Mucosa of descending colon (tissue), 3 donors: ENCODE results near the gene MYO18B. TPM values are rescaled to one million over a fixed set of nuclear protein-coding genes. Genes with fewer than 3 reads are reported as not detected.

ENCODE experiments used
- ATAC-seq: fragments of 200-7000 bp; cut with Tn5 transposase; one replicate; pipeline ENCODE4 v1.9.1; 2020; ENCODE audit warnings: mild to moderate bottlenecking, moderate library complexity
- DNase-seq, 3 donors: peaks; one replicate each; pipeline ENCODE4 v3.0.0-alpha.2; 2020
- H3K36me3 ChIP-seq: fragments of 200-600 bp; one replicate; pipeline ENCODE4 v1.8.0; 2021; ENCODE audit warnings: low read depth, mild to moderate bottlenecking
- H3K4me1 ChIP-seq: fragments of 200-600 bp; one replicate; pipeline ENCODE4 v1.8.0; 2021; ENCODE audit warnings: low read depth, mild to moderate bottlenecking
- H3K4me3 ChIP-seq: fragments of 200-600 bp; one replicate; pipeline ENCODE4 v1.8.0; 2021; ENCODE audit warnings: mild to moderate bottlenecking
- H3K9me3 ChIP-seq: fragments of 200-600 bp; one replicate; pipeline ENCODE4 v1.8.0; 2021; ENCODE audit warnings: mild to moderate bottlenecking
- intact Hi-C, 2 donors: fragments of 100-400 bp; cut with DNase I in 1 of 2; cut with micrococcal nuclease in 1 of 2; formaldehyde crosslinking; loops; one replicate each; pipeline versions ENCODE4 v1.11.0 to v1.11.1; 2022; cut with DNase I, micrococcal nuclease
- total RNA-seq, 3 donors: library from RNA; stranded (reverse); fragmentation: NEBNext Ultra II Directional in 2 of 3; extraction: Animal tissue kit (Norgen Biotek cat#: 25700) in 2 of 3; gene quantifications; one replicate each; pipeline versions ENCODE4 v1.2.1 to v1.2.4, GENCODE V29; 2021 to 2023
- TF ChIP-seq, protein P1 (sequence below): fragments of 200-600 bp; IDR thresholded peaks from one replicate; pipeline ENCODE4 v1.8.0; 2022; ENCODE audit warnings: antibody characterized with exemption, mild to moderate bottlenecking
- donor health status: DM: no; HTN: no; CAD: no; lungs with moderate emphysema.
- donor health status: DM: no; HTN: no; CAD: no.
- donor health status: DM: no; HTN: yes; CAD: no.

Gene MYO18B
- total RNA-seq, 3 donors from 2014 or later, result 0.03 to 0.17 (median 0.12) TPM

DNA sequence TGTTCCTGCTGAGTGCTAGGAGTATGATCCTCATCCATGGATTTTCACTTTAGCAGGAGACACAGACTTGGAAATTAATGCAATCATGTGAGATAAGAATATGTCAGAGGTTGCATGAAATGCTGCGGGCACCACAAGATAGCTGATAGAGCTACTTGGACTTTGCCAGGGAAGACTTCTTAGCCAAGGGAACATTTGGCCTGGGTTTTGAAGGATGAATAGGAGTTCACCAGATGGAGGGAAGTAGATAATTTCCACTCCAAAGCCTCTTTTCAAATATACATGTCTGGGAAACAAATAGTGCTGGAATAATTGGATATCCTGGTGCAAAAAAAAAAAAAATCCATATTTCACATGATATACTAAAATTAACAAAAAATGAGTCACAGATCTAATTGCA lies 44.2 kb downstream of the MYO18B start:
- Histone ChIP-seq H3K4me3 (no peak overlapping the region), H3K36me3 (no peaks in the 10 kb centered on the region), H3K4me1 (no peaks in the 10 kb centered on the region), H3K9me3 (no peaks in the 10 kb centered on the region)
- no peak for ATAC-seq
- TF ChIP-seq, protein P1, sequence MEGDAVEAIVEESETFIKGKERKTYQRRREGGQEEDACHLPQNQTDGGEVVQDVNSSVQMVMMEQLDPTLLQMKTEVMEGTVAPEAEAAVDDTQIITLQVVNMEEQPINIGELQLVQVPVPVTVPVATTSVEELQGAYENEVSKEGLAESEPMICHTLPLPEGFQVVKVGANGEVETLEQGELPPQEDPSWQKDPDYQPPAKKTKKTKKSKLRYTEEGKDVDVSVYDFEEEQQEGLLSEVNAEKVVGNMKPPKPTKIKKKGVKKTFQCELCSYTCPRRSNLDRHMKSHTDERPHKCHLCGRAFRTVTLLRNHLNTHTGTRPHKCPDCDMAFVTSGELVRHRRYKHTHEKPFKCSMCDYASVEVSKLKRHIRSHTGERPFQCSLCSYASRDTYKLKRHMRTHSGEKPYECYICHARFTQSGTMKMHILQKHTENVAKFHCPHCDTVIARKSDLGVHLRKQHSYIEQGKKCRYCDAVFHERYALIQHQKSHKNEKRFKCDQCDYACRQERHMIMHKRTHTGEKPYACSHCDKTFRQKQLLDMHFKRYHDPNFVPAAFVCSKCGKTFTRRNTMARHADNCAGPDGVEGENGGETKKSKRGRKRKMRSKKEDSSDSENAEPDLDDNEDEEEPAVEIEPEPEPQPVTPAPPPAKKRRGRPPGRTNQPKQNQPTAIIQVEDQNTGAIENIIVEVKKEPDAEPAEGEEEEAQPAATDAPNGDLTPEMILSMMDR, result no peak
- no peak for DNase-seq
- intact Hi-C loops, result no loop called here

DNA sequence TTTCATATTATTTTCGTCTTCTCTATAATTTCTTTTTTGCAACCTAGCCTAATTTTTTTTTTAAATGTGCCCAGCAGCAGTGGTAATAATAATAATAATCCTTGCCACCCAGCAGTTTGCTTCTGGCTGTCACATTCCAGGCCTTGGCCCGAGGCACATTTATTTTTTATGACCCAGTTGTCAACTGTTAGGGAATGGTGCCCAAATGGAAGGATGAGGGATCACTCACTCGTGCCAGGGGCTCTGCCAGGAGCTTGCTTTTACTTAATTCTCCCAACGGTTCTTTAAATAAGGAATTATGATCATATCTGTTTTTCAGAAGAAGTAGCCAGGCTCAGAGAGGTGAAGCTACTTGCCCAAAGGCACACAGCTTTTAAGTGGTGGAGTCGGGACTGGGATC lies 49.6 kb downstream of the MYO18B start:
- ATAC-seq (no peak), DNase-seq (no peak)
- TF ChIP-seq, protein P1, result no peak
- no peaks in the 10 kb centered on the region for H3K36me3 ChIP-seq
- no peak overlapping the region for H3K4me3 ChIP-seq
- intact Hi-C loops, result no loop called here
- no peaks in the 10 kb centered on the region for H3K4me1 ChIP-seq
- no peaks in the 10 kb centered on the region for H3K9me3 ChIP-seq

DNA sequence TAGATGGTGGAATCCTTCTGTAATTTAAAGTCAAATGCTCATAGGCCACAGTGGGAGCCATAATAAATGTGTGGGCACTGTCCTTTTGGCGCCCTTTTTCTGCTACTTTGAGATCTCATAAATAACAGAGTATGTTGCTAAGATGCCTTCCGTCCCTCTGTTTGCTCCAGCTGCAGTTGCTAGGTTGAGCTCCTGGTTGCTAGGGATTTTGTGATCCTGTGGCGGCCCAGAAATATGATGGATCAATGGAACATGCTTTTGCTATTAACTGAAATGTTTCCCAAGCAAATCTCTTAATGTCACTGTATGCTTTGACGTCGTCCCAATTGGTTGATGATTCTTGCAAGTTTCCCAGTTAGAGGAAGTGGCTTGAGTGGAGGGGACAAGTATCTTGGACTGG lies 53.5 kb downstream of the MYO18B start:
- intact Hi-C loops, result no loop called here
- DNase-seq (no peak), ATAC-seq (no peak)
- Histone ChIP-seq H3K9me3 (no peaks in the 10 kb centered on the region), H3K36me3 (no peaks in the 10 kb centered on the region), H3K4me3 (no peak overlapping the region), H3K4me1 (no peaks in the 10 kb centered on the region)
- TF ChIP-seq, protein P1, result no peak

DNA sequence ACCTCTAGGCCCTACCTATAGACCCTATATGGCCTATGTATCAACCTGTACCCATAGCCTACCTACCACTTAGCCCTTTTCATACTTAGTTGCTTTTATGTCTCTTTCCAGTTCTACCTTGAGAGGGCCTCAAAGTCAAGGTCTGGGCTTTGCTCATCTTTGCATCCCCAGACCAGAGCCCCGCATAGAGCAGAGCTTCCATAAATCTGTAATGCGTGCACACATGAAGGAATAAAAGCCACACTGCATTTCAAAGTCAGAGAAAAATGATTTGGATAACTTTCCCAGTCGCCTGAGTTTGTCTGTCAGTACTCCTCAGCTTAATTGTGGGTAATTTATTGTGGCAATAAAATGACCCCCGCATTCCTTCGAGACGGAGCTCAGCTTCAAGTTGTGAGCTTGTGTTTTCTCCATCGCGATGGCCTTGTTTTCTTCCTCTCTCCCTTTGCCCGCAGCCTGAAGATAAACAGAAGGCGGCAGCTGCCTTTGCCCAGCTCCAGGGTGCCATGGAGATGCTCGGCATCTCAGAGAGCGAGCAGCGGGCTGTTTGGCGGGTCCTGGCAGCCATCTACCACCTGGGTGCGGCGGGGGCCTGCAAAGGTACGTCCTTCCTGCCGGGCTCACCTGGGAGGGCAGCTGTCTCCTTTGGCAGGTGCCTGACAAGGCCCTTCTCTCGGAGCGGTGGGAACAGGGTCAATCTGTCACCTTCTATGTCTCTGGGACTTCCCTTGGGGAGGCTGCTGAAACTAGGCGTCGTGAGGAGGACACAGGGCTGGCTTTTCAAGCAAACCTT lies 55.7 kb downstream of the MYO18B start:
- intact Hi-C loops, result no loop called here
- Histone ChIP-seq H3K4me3 (no peak overlapping the region), H3K9me3 (no peaks in the 10 kb centered on the region), H3K36me3 (no peaks in the 10 kb centered on the region), H3K4me1 (no peaks in the 10 kb centered on the region)
- no peak for ATAC-seq
- DNase-seq, result no peak
- TF ChIP-seq, protein P1, result no peak

DNA sequence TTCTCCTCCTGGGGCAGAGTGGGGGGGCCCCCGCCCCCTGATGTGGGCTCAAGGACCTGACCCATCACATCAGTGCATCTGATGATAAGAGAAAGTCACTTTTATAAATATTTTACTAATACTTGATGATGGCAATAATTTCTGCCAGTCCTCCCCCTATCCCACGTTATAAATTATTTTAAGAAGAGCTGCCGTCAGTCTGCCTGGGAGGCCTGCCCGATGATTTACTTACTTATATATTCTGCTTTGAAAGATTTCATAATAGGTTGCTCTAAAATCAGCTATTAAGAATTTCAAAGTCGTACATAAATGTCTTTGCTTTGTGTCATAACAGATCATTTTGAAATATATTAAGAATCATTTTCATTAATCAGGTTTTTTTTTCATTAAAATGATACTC lies 58.8 kb downstream of the MYO18B start:
- no peak overlapping the region for H3K4me3 ChIP-seq
- DNase-seq (no peak), ATAC-seq (no peak)
- TF ChIP-seq, protein P1, result no peak
- H3K36me3 ChIP-seq, result no peaks in the 10 kb centered on the region
- no peaks in the 10 kb centered on the region for H3K9me3 ChIP-seq
- H3K4me1 ChIP-seq, result no peaks in the 10 kb centered on the region
- intact Hi-C loops, result no loop called here
